IMR-90 (cell line): ENCODE data around the gene B9D1. TPM values are rescaled to one million over a fixed set of nuclear protein-coding genes. Genes with fewer than 3 reads are reported as not detected.

Experiments
- ATAC-seq: fragments of 200-7000 bp; cut with Tn5 transposase; 2 replicates; pipeline ENCODE4 v1.9.1; 2020; ENCODE audit warnings: low read depth, mild to moderate bottlenecking, moderate library complexity
- BruUV-seq: library from RNA; stranded (reverse); fragments of 400-500 nt; replicated peaks from 2 replicates; lab custom pipeline; 2021; lab: Mats Ljungman, UMichigan
- CTCF ChIA-PET: fragments of 300-600 bp; formaldehyde crosslinking; extraction: SDS; loops from one replicate; lab custom pipeline; 2021; ENCODE audit warnings: antibody characterized with exemption; lab: Yijun Ruan, JAX
- POLR2A ChIA-PET: fragments of 300-600 bp; sonication (Branson Sonifier 250); formaldehyde crosslinking; loops from one replicate; lab custom pipeline; 2022; ENCODE audit warnings: antibody characterized with exemption; ENCODE audit not compliant: unreplicated experiment; lab: Charles Lee
- DNase-seq: peaks from one replicate; pipeline ENCODE4 v3.0.0; 2013
- H2AFZ ChIP-seq: replicated peaks from 2 replicates; pipeline ENCODE3; 2013; ENCODE audit warnings: low read length, mild to moderate bottlenecking; ENCODE audit not compliant: poor library complexity
- H2AK5ac ChIP-seq: 2 replicates; pipeline ENCODE4 v1.6.1; 2013; ENCODE audit warnings: low read depth, low read length, inconsistent platforms
- H2AK9ac ChIP-seq: replicated peaks from 2 replicates; pipeline ENCODE3; 2013; ENCODE audit warnings: mild to moderate bottlenecking, low read depth, low read length, moderate library complexity; ENCODE audit not compliant: poor library complexity
- H2BK120ac ChIP-seq: 2 replicates; pipeline ENCODE4 v1.6.1; 2013; ENCODE audit warnings: low read depth, low read length, inconsistent platforms
- H2BK15ac ChIP-seq: 3 replicates; pipeline ENCODE4 v1.6.1; 2013; ENCODE audit warnings: low read depth, low read length, inconsistent platforms
- H2BK20ac ChIP-seq: 2 replicates; pipeline ENCODE4 v1.6.1; 2013; ENCODE audit warnings: low read depth, mild to moderate bottlenecking, inconsistent platforms, low read length, moderate library complexity
- H2BK5ac ChIP-seq: 2 replicates; pipeline ENCODE4 v1.6.1; 2013; ENCODE audit warnings: mild to moderate bottlenecking, low read depth, low read length, inconsistent platforms; ENCODE audit not compliant: poor library complexity, severe bottlenecking
- H3K14ac ChIP-seq: replicated peaks from 2 replicates; pipeline ENCODE4 v1.6.1; 2013; ENCODE audit warnings: low read depth, low read length, inconsistent platforms
- H3K18ac ChIP-seq: 2 replicates; pipeline ENCODE4 v1.6.1; 2013; ENCODE audit warnings: low read depth, low read length, control low read depth
- H3K23ac ChIP-seq: 2 replicates; pipeline ENCODE4 v1.6.1; 2013; ENCODE audit warnings: low read depth, low read length, inconsistent platforms
- H3K27ac ChIP-seq: 2 replicates; pipeline ENCODE4 v1.5.1; 2013; ENCODE audit warnings: mild to moderate bottlenecking, control low read depth, low read length; ENCODE audit not compliant: insufficient read depth
- H3K27me3 ChIP-seq: 2 replicates; pipeline ENCODE4 v1.6.1; 2013; ENCODE audit warnings: low read length; ENCODE audit not compliant: control insufficient read depth, insufficient read depth
- H3K36me3 ChIP-seq: 2 replicates; pipeline ENCODE4 v1.6.1; 2013; ENCODE audit warnings: low read length, mixed read lengths; ENCODE audit not compliant: control insufficient read depth, insufficient read depth
- H3K4ac ChIP-seq: 2 replicates; pipeline ENCODE4 v1.6.1; 2013; ENCODE audit warnings: low read depth, low read length, inconsistent platforms
- H3K4me1 ChIP-seq: 2 replicates; pipeline ENCODE4 v1.6.1; 2013; ENCODE audit warnings: low read length, mixed read lengths; ENCODE audit not compliant: control insufficient read depth, insufficient read depth
- H3K4me2 ChIP-seq: 2 replicates; pipeline ENCODE4 v1.6.1; 2013; ENCODE audit warnings: low read depth, mild to moderate bottlenecking, control low read depth, low read length, moderate library complexity
- H3K4me3 ChIP-seq: 2 replicates; pipeline ENCODE4 v1.5.1; 2013; ENCODE audit warnings: low read depth, mild to moderate bottlenecking, control low read depth, low read length, moderate library complexity; ENCODE audit not compliant: insufficient read depth
- H3K56ac ChIP-seq: 2 replicates; pipeline ENCODE4 v1.6.1; 2013; ENCODE audit warnings: low read length, inconsistent platforms; ENCODE audit not compliant: insufficient read depth; ENCODE audit errors: extremely low read depth
- H3K79me1 ChIP-seq, 2 experiments: 2 replicates each; pipeline ENCODE4 v1.6.1; 2013; ENCODE audit warnings: low read length in 2 of 2, inconsistent platforms in 1 of 2, low read depth in 1 of 2
- H3K9ac ChIP-seq: 2 replicates; pipeline ENCODE4 v1.6.1; 2013; ENCODE audit warnings: low read depth, low read length, control low read depth
- H3K9me1 ChIP-seq: 2 replicates; pipeline ENCODE4 v1.6.1; 2013; ENCODE audit warnings: low read length, inconsistent platforms; ENCODE audit not compliant: insufficient read depth
- H3K9me3 ChIP-seq: 2 replicates; pipeline ENCODE4 v1.6.1; 2013; ENCODE audit warnings: low read length; ENCODE audit not compliant: control insufficient read depth, insufficient read depth
- H4K20me1 ChIP-seq: 2 replicates; pipeline ENCODE4 v1.6.1; 2013; ENCODE audit warnings: low read length, inconsistent platforms; ENCODE audit not compliant: insufficient read depth
- H4K5ac ChIP-seq: 2 replicates; pipeline ENCODE4 v1.6.1; 2013; ENCODE audit warnings: mild to moderate bottlenecking, low read depth, low read length, control low read depth
- H4K8ac ChIP-seq, 2 experiments: 2 replicates each; pipeline ENCODE4 v1.6.1; 2013; ENCODE audit warnings: low read depth in 2 of 2, low read length in 2 of 2, control low read depth in 1 of 2, inconsistent platforms in 1 of 2
- H4K91ac ChIP-seq: 2 replicates; pipeline ENCODE4 v1.6.1; 2013; ENCODE audit warnings: low read depth, low read length, inconsistent platforms; ENCODE audit not compliant: insufficient read depth
- CEBPB ChIP-seq: IDR thresholded peaks from 2 replicates; pipeline ENCODE4 v1.6.1; 2012; ENCODE audit warnings: low read depth, low read length, improper control_type of control experiment
- FOS ChIP-seq: fragments of 150-350 bp; IDR thresholded peaks from 2 replicates; pipeline ENCODE4 v1.6.1; 2016; ENCODE audit warnings: low read depth, low read length
- RCOR1 ChIP-seq: IDR thresholded peaks from 2 replicates; pipeline ENCODE4 v1.6.1; 2012; ENCODE audit warnings: mild to moderate bottlenecking, low read length, improper control_type of control experiment; ENCODE audit not compliant: insufficient replicate concordance
- RFX5 ChIP-seq: IDR thresholded peaks from 2 replicates; pipeline ENCODE4 v1.8.0; 2012; ENCODE audit warnings: low read depth, mild to moderate bottlenecking, low read length, moderate library complexity
- whole genome bisulfite sequencing, 2 experiments: methylation state at CpG; one replicate each; pipeline versions ENCODE4 v1.1.5 to v1.1.7; 2013; ENCODE audit warnings: missing lambda C conversion rate in 2 of 2; ENCODE audit not compliant: insufficient read length in 1 of 2; ENCODE audit errors: extremely low coverage in 2 of 2; 5-methylcytosine and 5-hydroxymethylcytosine counted together
- dilution Hi-C: fragments of 300-500 bp; cut with HindIII; formaldehyde crosslinking; loops from one replicate; pipeline ENCODE4 v1.14.3; 2018; ENCODE audit warnings: low sequenced_read_pairs; ENCODE audit not compliant: unreplicated experiment
- in situ Hi-C: fragments of 300-500 bp; cut with MboI; formaldehyde crosslinking; loops from 3 replicates; pipeline ENCODE4 v1.14.3; 2019; ENCODE audit warnings: low sequenced_read_pairs, inconsistent platforms, mixed read lengths
- intact Hi-C: fragments of 100-400 bp; cut with micrococcal nuclease; formaldehyde crosslinking; loops from 2 replicates; pipeline ENCODE4 v1.10.0; 2022
- polyA plus RNA-seq, 3 experiments: library from polyadenylated mRNA; depleted of rRNA; stranded (reverse); fragments of >200 nt; gene quantifications; 2 replicates each; pipeline ENCODE4 v1.2.3, GENCODE V29; 2012; ENCODE audit warnings: low replicate concordance in 1 of 3
- total RNA-seq: library from RNA; depleted of rRNA; stranded (reverse); fragments of >200 nt; gene quantifications from 2 replicates; pipeline ENCODE4 v1.2.3, GENCODE V29; 2012

Gene B9D1
- total and polyA plus RNA-seq, 2 of the 4 experiments (the other 2 are of a cell fraction) = 42.5 to 43.8 TPM

GRCh38 chr17:19409509-19409908, 47.0 kb upstream of the B9D1 start:
- Histone ChIP-seq H4K5ac (no peak overlapping the region), H2AFZ (peak overlapping the region; percentile 77), H3K4me3 (no peak overlapping the region), H3K9ac (no peak overlapping the region), H4K20me1 (no peaks in the 10 kb centered on the region), H2AK9ac (peak overlapping the region; percentile 85), H3K18ac (no peak overlapping the region), H2BK120ac (peak overlapping the region; percentile 50), H4K8ac (peak overlapping the region in 1 of 2 experiments; percentile 61; a peak in 2 of 4 replicates), H3K79me1 (no peaks in the 10 kb centered on the region), H3K4me2 (no peak overlapping the region), H3K9me3 (no peaks in the 10 kb centered on the region), H3K27ac (no peak overlapping the region), H3K14ac (no peak overlapping the region), H2AK5ac (0 out of 2 replicates have a peak overlapping the region, but pooled peaks have one; percentile 0), H2BK5ac (peak overlapping the region; percentile 1), H3K4ac (0 out of 2 replicates have a peak overlapping the region, but pooled peaks have one; percentile 17), H4K91ac (peak overlapping the region; percentile 46; the same call in 1 of the 2 replicates), H2BK20ac (peak overlapping the region; percentile 78; the same call in 1 of the 2 replicates), H3K56ac (no peak overlapping the region), H2BK15ac (no peak overlapping the region), H3K36me3 (no peaks in the 10 kb centered on the region), H3K4me1 (peaks cover 11% of the 10 kb centered on the region; the same call in 1 of the 2 replicates), H3K27me3 (no peaks in the 10 kb centered on the region), H3K23ac (no peak overlapping the region), H3K9me1 (peaks cover 11% of the 10 kb centered on the region)
- intact Hi-C loops (no loop called here), in situ Hi-C loops (no loop called here), dilution Hi-C loops (no loop called here)
- TF ChIP-seq RCOR1 (peak; percentile 41), FOS (peak; percentile 60; the same call in 1 of the 2 replicates), RFX5 (no peak), CEBPB (peak; percentile 28; the same call in 1 of the 2 replicates)
- no TSS peak for BruUV-seq
- ATAC-seq = peak; percentile 86
- ChIA-PET CTCF (interaction anchor here (0.7 to 2.5 kb wide), 2 partner anchors 9 to 47 kb away, joined by 3 to 12 read pairs; partner anchors contain the start of gene B9D1), POLR2A (interaction anchor here (0.5 to 0.6 kb wide), 3 partner anchors 22 to 44 kb away, joined by 3 to 7 read pairs (median 4); partner anchors contain the start of gene MFAP4)
- peak; percentile 91 for DNase-seq
- no CpG with 5 or more reads among the region's 3 CpGs for WGBS, 2 experiments
